Sigmoid colon (tissue), 7 donors: ENCODE results near the gene LRATD1. TPM values are rescaled to one million over a fixed set of nuclear protein-coding genes. Genes with fewer than 3 reads are reported as not detected.

ENCODE experiments used
- DNase-seq: peaks from one replicate; pipeline ENCODE4 v3.0.0-alpha.2; 2019
- H3K27ac ChIP-seq, 4 donors: fragments of 200-600 bp; sonication (generic); one replicate each; pipeline ENCODE4 v1.5.1; 2016 to 2019; ENCODE audit warnings: mild to moderate bottlenecking in 1 of 4
- H3K27me3 ChIP-seq, 3 donors: fragments of 200-600 bp; sonication (generic); one replicate each; pipeline ENCODE4 v1.5.1; 2019; ENCODE audit warnings: mild to moderate bottlenecking in 1 of 3
- H3K36me3 ChIP-seq, 4 donors: fragments of 200-600 bp; sonication (generic); one replicate each; pipeline ENCODE4 v1.5.1; 2016 to 2019
- H3K4me1 ChIP-seq, 4 donors: fragments of 200-600 bp; sonication (generic); one replicate each; pipeline ENCODE4 v1.5.1; 2017 to 2019
- H3K4me3 ChIP-seq, 4 donors: fragments of 200-600 bp; sonication (generic); one replicate each; pipeline ENCODE4 v1.5.1; 2017 to 2019; ENCODE audit warnings: mild to moderate bottlenecking in 2 of 4, moderate library complexity in 1 of 4
- H3K9me3 ChIP-seq, 4 donors: fragments of 200-600 bp in 3 of 4; sonication (generic) in 3 of 4; one replicate each; pipeline versions ENCODE4 v1.5.1 to v1.6.1; 2013 to 2019
- CTCF ChIP-seq, 4 experiments: fragments of 450-650 bp in 3 of 4; fragments of 200-600 bp in 1 of 4; IDR thresholded peaks; one replicate each; pipeline ENCODE4 v1.5.1; 2016 to 2019; ENCODE audit warnings: antibody characterized with exemption in 4 of 4, mild to moderate bottlenecking in 3 of 4, moderate library complexity in 2 of 4
- EP300 ChIP-seq, 4 donors: sonication (generic); formaldehyde crosslinking; IDR thresholded peaks; one replicate each; pipeline ENCODE4 v1.6.1; 2017; ENCODE audit warnings: antibody characterized with exemption in 4 of 4
- POLR2A ChIP-seq, 2 donors: fragments of 450-650 bp; IDR thresholded peaks; one replicate each; pipeline ENCODE4 v1.6.1; 2016; ENCODE audit warnings: antibody characterized with exemption in 2 of 2, mild to moderate bottlenecking in 2 of 2, moderate library complexity in 2 of 2
- POLR2AphosphoS5 ChIP-seq, 4 donors: sonication (generic); formaldehyde crosslinking; IDR thresholded peaks; one replicate each; pipeline ENCODE4 v1.6.1; 2017; ENCODE audit warnings: antibody characterized with exemption in 4 of 4
- WGBS, 2 donors: extraction: QIAGEN DNeasy Blood & Tissue Kit; methylation state at CpG; one replicate each; pipeline ENCODE4 v1.1.7; 2013; 5-methylcytosine and 5-hydroxymethylcytosine counted together
- intact Hi-C: fragments of 100-400 bp; cut with DNase I; formaldehyde crosslinking; loops from one replicate; pipeline ENCODE4 v1.15.1; 2023
- polyA plus RNA-seq, 3 donors: library from polyadenylated mRNA; stranded (reverse); fragments of 200-250 nt; gene quantifications; one replicate each; pipeline ENCODE4 v1.2.3, GENCODE V29; 2013
- total RNA-seq, 4 donors: library from RNA; depleted of rRNA; stranded (reverse); fragments of >200 nt; gene quantifications; one replicate each; pipeline ENCODE4 v1.1.0, GENCODE V29; 2016
- donor health status: healthy with polysubstance abuse.
- donor health status: Bipolar disorder and iron deficiency.
- donor health status: healthy.

The LRATD1 gene
- total and polyA plus RNA-seq, 7 donors, result 2.7 to 40.6 (median 5.7) TPM

DNA sequence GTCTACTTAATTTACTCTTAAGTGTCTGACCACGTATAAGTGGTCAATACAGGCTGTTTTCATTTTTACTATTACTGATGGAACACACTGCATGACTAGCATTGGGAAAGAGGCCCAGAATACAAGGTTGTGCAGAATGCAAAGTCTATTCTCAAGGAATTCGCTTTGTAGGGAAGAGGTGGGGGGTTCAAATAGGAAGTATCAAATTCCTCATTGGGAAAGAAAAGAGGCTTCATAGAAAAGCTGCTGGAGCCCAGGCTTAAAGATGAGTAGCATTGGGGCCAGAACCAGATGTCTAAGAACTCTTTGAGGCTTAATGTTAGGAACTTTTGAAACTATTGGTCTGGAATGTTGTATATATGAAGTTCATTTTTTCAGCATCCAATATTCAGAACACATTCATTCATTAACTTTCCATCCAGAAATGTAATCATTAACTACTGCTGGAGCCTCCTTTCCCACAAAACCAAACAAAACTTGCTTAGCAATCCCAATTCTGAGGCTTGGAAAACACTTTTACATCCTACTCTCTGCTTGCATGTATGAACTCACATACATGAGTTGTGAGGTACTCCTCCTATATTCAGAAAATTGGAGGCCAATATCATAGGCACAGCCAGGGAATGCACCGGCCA is 994 bp upstream of the LRATD1 start:
- intact Hi-C loops, result loop anchor here (5.0 to 10.0 kb wide), 2 partner anchors 531 to 943 kb away; no protein-coding TSS in a partner anchor
- 56 to 61% methylated on average over 3 of the region's 3 CpGs for WGBS, 2 donors
- no peak for TF ChIP-seq CTCF (IDR thresholded peaks at IDR 0.05)
- no peak for TF ChIP-seq POLR2AphosphoS5 (IDR thresholded peaks at IDR 0.05)
- TF ChIP-seq POLR2A (IDR thresholded peaks at IDR 0.05), result no peak
- TF ChIP-seq EP300 (IDR thresholded peaks at IDR 0.05), result no peak

GRCh38 chr2:14633061-14633460 is 544 bp downstream of the LRATD1 start:
- no peak for TF ChIP-seq EP300 (IDR thresholded peaks at IDR 0.05)
- TF ChIP-seq POLR2A (IDR thresholded peaks at IDR 0.05), result no peak
- TF ChIP-seq CTCF (IDR thresholded peaks at IDR 0.05), result no peak
- TF ChIP-seq POLR2AphosphoS5 (IDR thresholded peaks at IDR 0.05), result no peak
- peak overlapping the region; percentile 21 to 64 (median 56) for H3K4me3 ChIP-seq

More for the DNA sequence above, 994 bp upstream of the LRATD1 start:
- DNase-seq, result no peak
- Histone ChIP-seq H3K27ac (no peak overlapping the region), H3K9me3 (no peaks in the 10 kb centered on the region), H3K4me3 (peak overlapping the region in 3 of 4 donors; percentile 49 to 64 (median 62)), H3K4me1 (peaks cover 0 to 36% (median 33%) of the 10 kb centered on the region in 4 donors), H3K36me3 (no peaks in the 10 kb centered on the region), H3K27me3 (peaks cover 0 to 11% (median 0%) of the 10 kb centered on the region in 3 donors)

DNA sequence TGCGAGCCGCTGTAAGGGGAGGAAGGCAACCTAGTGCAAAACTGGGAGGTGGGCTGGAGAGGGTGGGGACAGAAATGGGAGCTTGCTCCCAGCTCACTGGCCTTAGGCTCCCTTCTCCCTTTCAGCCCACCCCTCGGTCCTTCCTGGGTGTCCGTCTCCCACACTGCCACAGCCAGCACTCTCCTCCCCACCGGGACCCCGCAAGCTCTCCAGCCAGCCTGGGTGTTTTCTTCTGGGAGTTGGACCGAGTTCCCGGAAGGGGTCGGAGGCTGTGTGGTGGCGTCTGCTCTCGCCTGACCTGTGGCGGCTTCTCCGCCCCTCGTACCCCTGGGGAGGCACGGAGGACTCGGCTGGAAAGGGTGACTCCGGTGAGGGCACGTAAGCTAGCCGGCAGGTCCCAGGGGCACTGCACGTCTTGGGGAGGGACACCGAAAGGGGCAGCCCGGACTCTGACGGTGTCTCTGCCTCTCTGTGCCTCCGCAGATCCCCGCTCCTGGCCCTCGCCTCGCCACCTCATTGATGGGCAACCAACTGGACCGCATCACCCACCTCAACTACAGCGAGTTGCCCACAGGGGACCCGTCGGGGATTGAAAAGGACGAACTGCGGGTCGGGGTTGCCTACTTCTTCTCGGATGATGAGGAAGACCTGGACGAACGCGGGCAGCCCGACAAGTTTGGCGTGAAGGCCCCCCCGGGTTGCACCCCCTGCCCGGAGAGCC is 1.1 kb downstream of the LRATD1 start:
- Histone ChIP-seq H3K4me3 (peak overlapping the region; percentile 43 to 64 (median 56)), H3K9me3 (no peaks in the 10 kb centered on the region), H3K27me3 (peaks cover 0 to 11% (median 0%) of the 10 kb centered on the region in 3 donors), H3K36me3 (no peaks in the 10 kb centered on the region), H3K27ac (peak overlapping the region in 3 of 4 donors; percentile 79 to 91 (median 90)), H3K4me1 (peaks cover 0 to 36% (median 33%) of the 10 kb centered on the region in 4 donors)
- intact Hi-C loops, result loop anchor here (2.0 to 10.0 kb wide), 3 partner anchors 409 to 941 kb away; no protein-coding TSS in a partner anchor
- DNase-seq, result peak; percentile 67
- 1 to 6% methylated on average over 42 of the region's 42 CpGs for WGBS, 2 donors
- TF ChIP-seq EP300 (IDR thresholded peaks at IDR 0.05) (no peak), POLR2A (IDR thresholded peaks at IDR 0.05) (no peak), CTCF (IDR thresholded peaks at IDR 0.05) (no peak), POLR2AphosphoS5 (IDR thresholded peaks at IDR 0.05) (no peak)

More at GRCh38 chr2:14633061-14633460, 544 bp downstream of the LRATD1 start:
- peak overlapping the region in 2 of 4 donors; percentile 51 to 90 for H3K27ac ChIP-seq
- peaks cover 0 to 36% (median 33%) of the 10 kb centered on the region in 4 donors for H3K4me1 ChIP-seq
- intact Hi-C loops, result loop anchor here (5.0 to 10.0 kb wide), 2 partner anchors 529 to 942 kb away; no protein-coding TSS in a partner anchor
- no peaks in the 10 kb centered on the region for H3K9me3 ChIP-seq
- no peak for DNase-seq
- WGBS, 2 donors, result 3 to 9% methylated on average over 13 of the region's 13 CpGs
- no peaks in the 10 kb centered on the region for H3K36me3 ChIP-seq
- H3K27me3 ChIP-seq, result peaks cover 0 to 11% (median 0%) of the 10 kb centered on the region in 3 donors

DNA sequence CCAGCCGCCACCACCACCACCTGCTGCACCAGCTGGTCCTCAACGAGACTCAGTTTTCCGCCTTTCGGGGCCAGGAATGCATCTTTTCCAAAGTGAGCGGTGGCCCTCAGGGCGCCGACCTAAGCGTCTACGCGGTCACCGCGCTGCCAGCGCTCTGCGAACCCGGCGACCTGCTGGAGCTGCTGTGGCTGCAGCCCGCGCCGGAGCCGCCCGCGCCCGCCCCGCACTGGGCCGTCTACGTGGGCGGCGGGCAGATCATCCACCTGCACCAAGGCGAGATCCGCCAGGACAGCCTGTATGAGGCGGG is 1.6 kb downstream of the LRATD1 start:
- TF ChIP-seq POLR2A (IDR thresholded peaks at IDR 0.05) (no peak), EP300 (IDR thresholded peaks at IDR 0.05) (no peak), CTCF (IDR thresholded peaks at IDR 0.05) (no peak), POLR2AphosphoS5 (IDR thresholded peaks at IDR 0.05) (no peak)
- 1 to 5% methylated on average over 31 of the region's 31 CpGs for WGBS, 2 donors
- peaks cover 0 to 36% (median 33%) of the 10 kb centered on the region in 4 donors for H3K4me1 ChIP-seq
- no peaks in the 10 kb centered on the region for H3K36me3 ChIP-seq
- H3K4me3 ChIP-seq, result peak overlapping the region; percentile 43 to 64 (median 56)
- peaks cover 0 to 11% (median 0%) of the 10 kb centered on the region in 3 donors for H3K27me3 ChIP-seq
- H3K27ac ChIP-seq, result peak overlapping the region; percentile 79 to 91 (median 90)
- intact Hi-C loops, result loop anchor here (2.0 to 10.0 kb wide), 3 partner anchors 409 to 941 kb away; no protein-coding TSS in a partner anchor
- H3K9me3 ChIP-seq, result no peaks in the 10 kb centered on the region
- no peak for DNase-seq
